DND-41 (cell line): ENCODE data around the gene GLYATL1B.
"Not testable (repeated sequence)": the region's sequence is repeated elsewhere in the genome, so short reads cannot be mapped to it uniquely, and the experiment has no call there.

Experiments
- ATAC-seq: fragments of 200-7000 bp; cut with Tn5 transposase; 3 replicates; pipeline ENCODE4 v1.9.1; 2021; ENCODE audit warnings: low read depth; ENCODE audit not compliant: insufficient read depth
- DNase-seq: peaks from one replicate; pipeline ENCODE4 v3.0.0-alpha.2; 2020
- H2AFZ ChIP-seq: 2 replicates; pipeline ENCODE4 v1.6.0; 2012; ENCODE audit warnings: low read depth, low read length
- H3K27ac ChIP-seq: 2 replicates; pipeline ENCODE4 v1.5.1; 2012; ENCODE audit warnings: low read length, inconsistent platforms
- H3K27me3 ChIP-seq: fragments of 200-600 bp; sonication (generic); 2 replicates; pipeline ENCODE4 v1.6.0; 2012; ENCODE audit warnings: low read length, mild to moderate bottlenecking, inconsistent platforms; ENCODE audit not compliant: insufficient read depth, poor library complexity
- H3K36me3 ChIP-seq: 2 replicates; pipeline ENCODE4 v1.5.1; 2012; ENCODE audit warnings: low read length, inconsistent platforms; ENCODE audit not compliant: insufficient read depth
- H3K4me1 ChIP-seq: 2 replicates; pipeline ENCODE4 v1.5.1; 2012; ENCODE audit warnings: mild to moderate bottlenecking, low read length; ENCODE audit not compliant: insufficient read depth
- H3K4me2 ChIP-seq: 2 replicates; pipeline ENCODE4 v1.6.0; 2012; ENCODE audit warnings: mild to moderate bottlenecking, moderate library complexity, low read length, inconsistent platforms; ENCODE audit not compliant: insufficient read depth
- H3K4me3 ChIP-seq, 2 experiments: fragments of 200-600 bp in 1 of 2; shearing (Covaris generic) in 1 of 2; 2 replicates each; pipeline ENCODE4 v1.5.1; 2012 to 2016; ENCODE audit warnings: inconsistent platforms in 2 of 2, low read length in 2 of 2, mild to moderate bottlenecking in 2 of 2, low read depth in 1 of 2, moderate library complexity in 1 of 2
- H3K79me2 ChIP-seq: 2 replicates; pipeline ENCODE4 v1.6.0; 2012; ENCODE audit warnings: low read length, inconsistent platforms; ENCODE audit not compliant: insufficient read depth
- H3K9ac ChIP-seq: 2 replicates; pipeline ENCODE4 v1.6.0; 2012; ENCODE audit warnings: low read depth, mild to moderate bottlenecking, inconsistent platforms, low read length, moderate library complexity
- H3K9me3 ChIP-seq: 2 replicates; pipeline ENCODE4 v1.5.1; 2012; ENCODE audit warnings: low read length, moderate library complexity, mild to moderate bottlenecking, inconsistent platforms; ENCODE audit not compliant: insufficient read depth, severe bottlenecking
- H4K20me1 ChIP-seq: 2 replicates; pipeline ENCODE4 v1.6.0; 2012; ENCODE audit warnings: low read length; ENCODE audit not compliant: insufficient read depth
- CTCF ChIP-seq: IDR thresholded peaks from 2 replicates; pipeline ENCODE4 v1.5.1; 2012; ENCODE audit warnings: borderline replicate concordance, low read length, moderate library complexity, mild to moderate bottlenecking; ENCODE audit not compliant: poor library complexity, severe bottlenecking; ENCODE audit errors: extremely low read depth
- EZH2 ChIP-seq: IDR thresholded peaks from 3 replicates; pipeline ENCODE4 v1.6.1; 2012; ENCODE audit warnings: borderline replicate concordance, low read depth, mild to moderate bottlenecking, moderate library complexity, low read length, inconsistent platforms; ENCODE audit not compliant: severe bottlenecking

The GLYATL1B gene

GRCh38 chr11:59081430-59082020 lies 4.6 kb upstream of the GLYATL1B start:
- not testable (repeated sequence) for H3K36me3 ChIP-seq, H4K20me1 ChIP-seq, ATAC-seq, H3K9ac ChIP-seq, H3K27me3 ChIP-seq, H2AFZ ChIP-seq, DNase-seq, H3K27ac ChIP-seq, H3K4me2 ChIP-seq, H3K4me3 ChIP-seq, H3K4me1 ChIP-seq, H3K9me3 ChIP-seq, H3K79me2 ChIP-seq

DNA sequence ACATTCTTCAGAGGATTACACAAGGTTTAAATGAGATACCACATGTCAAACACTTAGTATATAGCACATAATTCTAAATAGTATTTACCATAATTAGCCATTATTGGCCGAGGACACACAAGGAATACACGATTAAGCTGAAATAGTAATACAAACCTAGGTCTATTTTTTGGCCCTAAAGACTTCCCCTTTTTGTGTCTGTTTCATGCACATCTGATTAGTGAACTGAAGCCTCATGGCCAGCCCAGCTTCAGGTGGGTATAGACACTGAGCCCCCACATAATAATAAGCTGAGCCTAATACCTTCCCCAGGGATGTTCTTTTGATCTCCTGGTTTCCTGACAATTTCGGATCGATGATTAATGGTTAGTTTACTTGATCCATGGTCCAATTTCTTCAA lies 2.1 kb downstream of the GLYATL1B start:
- DNase-seq (no peak), ATAC-seq (no peak)
- Histone ChIP-seq H4K20me1 (no peaks in the 10 kb centered on the region), H3K27ac (no peak overlapping the region), H3K79me2 (no peaks in the 10 kb centered on the region), H3K9me3 (no peaks in the 10 kb centered on the region), H3K27me3 (peaks cover 2% of the 10 kb centered on the region), H2AFZ (no peak overlapping the region), H3K4me2 (no peak overlapping the region), H3K9ac (no peak overlapping the region), H3K4me1 (no peaks in the 10 kb centered on the region), H3K4me3 (no peak overlapping the region), H3K36me3 (no peaks in the 10 kb centered on the region)
- TF ChIP-seq CTCF (no peak), EZH2 (no peak)

DNA sequence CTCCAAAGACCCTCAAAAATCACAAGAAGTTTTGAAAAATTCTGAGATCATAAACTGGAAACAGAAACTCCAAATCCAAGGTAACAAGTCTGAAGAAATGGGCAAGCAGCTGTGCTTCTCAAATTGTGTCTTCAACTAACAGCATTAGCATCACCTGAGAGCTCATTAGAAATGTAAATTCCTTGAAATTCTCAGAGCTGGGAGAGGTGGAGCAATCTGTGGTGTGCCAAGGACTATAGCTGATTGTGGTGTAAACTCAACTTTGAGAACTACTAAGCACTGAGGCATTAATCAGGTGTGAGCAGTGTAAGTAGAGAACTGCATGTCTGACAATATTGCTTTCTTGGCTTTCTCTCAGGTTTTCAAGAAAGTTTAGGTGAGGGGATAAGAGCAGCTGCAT lies 7.5 kb downstream of the GLYATL1B start:
- H3K27ac ChIP-seq, H3K9me3 ChIP-seq: not testable (repeated sequence)

DNA sequence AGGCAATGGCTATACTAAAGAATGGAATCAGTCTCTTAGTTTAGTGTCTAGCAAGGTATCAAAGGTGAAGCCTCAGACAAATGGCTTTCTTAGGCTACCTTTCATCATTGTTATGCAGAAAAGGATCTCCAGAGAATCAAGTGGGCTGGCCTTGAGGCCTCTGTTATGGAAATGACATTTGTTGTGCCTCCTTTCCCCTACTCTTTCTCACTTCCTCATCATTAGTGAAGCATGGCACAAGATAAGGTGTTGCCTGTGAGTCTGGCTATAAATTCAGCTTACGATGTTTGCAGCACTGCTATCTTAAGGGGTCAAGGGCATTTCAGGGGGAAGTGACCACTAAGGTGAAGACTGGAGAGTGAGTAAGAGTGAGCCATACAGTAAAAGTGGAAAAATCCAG lies 9.1 kb downstream of the GLYATL1B start:
- H3K27ac ChIP-seq, H3K79me2 ChIP-seq, H2AFZ ChIP-seq, DNase-seq, H3K9ac ChIP-seq, H3K27me3 ChIP-seq, H3K4me2 ChIP-seq, H4K20me1 ChIP-seq, ATAC-seq, H3K9me3 ChIP-seq, H3K4me3 ChIP-seq, H3K4me1 ChIP-seq, H3K36me3 ChIP-seq: not testable (repeated sequence)

More for the DNA sequence above, 7.5 kb downstream of the GLYATL1B start:
- not testable (repeated sequence) for H3K27me3 ChIP-seq, H4K20me1 ChIP-seq, H3K9ac ChIP-seq, H3K4me2 ChIP-seq, H3K4me3 ChIP-seq, H3K4me1 ChIP-seq, H3K79me2 ChIP-seq, DNase-seq, ATAC-seq, H2AFZ ChIP-seq, H3K36me3 ChIP-seq

GRCh38 chr11:59095972-59096575 lies 10.0 kb downstream of the GLYATL1B start:
- not testable (repeated sequence) for H2AFZ ChIP-seq, DNase-seq, H3K79me2 ChIP-seq, H3K27me3 ChIP-seq, H4K20me1 ChIP-seq, H3K4me3 ChIP-seq, H3K9ac ChIP-seq, H3K9me3 ChIP-seq, ATAC-seq, H3K27ac ChIP-seq, H3K36me3 ChIP-seq, H3K4me1 ChIP-seq, H3K4me2 ChIP-seq
